Naive B cell (primary cell): ENCODE measurements around the gene MYO1H. TPM values are rescaled to one million over a fixed set of nuclear protein-coding genes. Genes with fewer than 3 reads are reported as not detected.
"Not testable (repeated sequence)": the region's sequence is repeated elsewhere in the genome, so short reads cannot be mapped to it uniquely, and the experiment has no call there.

ENCODE experiments used
- ATAC-seq, 2 donors: fragments of 150-1000 bp; cut with Tn5 transposase; 2 replicates each; pipeline ENCODE4 v1.10.0; 2021; ENCODE audit warnings: low read depth in 2 of 2, mild to moderate bottlenecking in 2 of 2, moderate library complexity in 2 of 2
- DNase-seq: peaks from one replicate; pipeline ENCODE4 v3.0.0; 2022
- H3K27ac Mint-ChIP-seq, 6 donors: one replicate each; pipeline ENCODE4 v1.8.0; 2020 to 2022; ENCODE audit warnings: mild to moderate bottlenecking in 6 of 6, mixed read lengths in 6 of 6, moderate library complexity in 5 of 6, inconsistent platforms in 2 of 6
- H3K27me3 Mint-ChIP-seq, 3 donors: one replicate each; pipeline ENCODE4 v1.8.0; 2021 to 2022; ENCODE audit warnings: mixed read lengths in 3 of 3, mild to moderate bottlenecking in 1 of 3
- H3K36me3 Mint-ChIP-seq, 2 donors: one replicate each; pipeline ENCODE4 v1.8.0; 2020 to 2022; ENCODE audit warnings: mixed read lengths in 2 of 2, inconsistent platforms in 1 of 2, mild to moderate bottlenecking in 1 of 2
- H3K4me1 Mint-ChIP-seq, 3 donors: one replicate each; pipeline ENCODE4 v1.8.0; 2020 to 2022; ENCODE audit warnings: mixed read lengths in 3 of 3, inconsistent platforms in 1 of 3, mild to moderate bottlenecking in 1 of 3, moderate library complexity in 1 of 3
- H3K4me3 Mint-ChIP-seq, 8 donors: one replicate each; pipeline ENCODE4 v1.8.0; 2020 to 2022; ENCODE audit warnings: mild to moderate bottlenecking in 8 of 8, mixed read lengths in 8 of 8, moderate library complexity in 8 of 8, inconsistent platforms in 2 of 8
- H3K9me3 Mint-ChIP-seq, 7 donors: one replicate each; pipeline ENCODE4 v1.8.0; 2020 to 2022; ENCODE audit warnings: mixed read lengths in 7 of 7, mild to moderate bottlenecking in 5 of 7, inconsistent platforms in 2 of 7, moderate library complexity in 1 of 7
- polyA plus RNA-seq, 6 donors: library from polyadenylated mRNA; unstranded; fragments of 300-500 nt; fragmentation: Illumina TruSeq; gene quantifications; one replicate each; pipeline ENCODE4 v1.2.3, GENCODE V29; 2021; ENCODE audit warnings: low read depth in 6 of 6

MYO1H gene
- polyA plus RNA-seq, 6 donors from 2014 or later, result not detected

- H3K4me3 Mint-ChIP-seq, DNase-seq, H3K9me3 Mint-ChIP-seq, H3K36me3 Mint-ChIP-seq, ATAC-seq, H3K4me1 Mint-ChIP-seq, H3K27ac Mint-ChIP-seq: not testable (repeated sequence)
- H3K27me3 Mint-ChIP-seq, result peaks cover 20 to 35% (median 24%) of the 10 kb centered on the region in 3 donors
Measured at GRCh38 chr12:109321294-109321693, 26.4 kb upstream of the MYO1H start.

DNA sequence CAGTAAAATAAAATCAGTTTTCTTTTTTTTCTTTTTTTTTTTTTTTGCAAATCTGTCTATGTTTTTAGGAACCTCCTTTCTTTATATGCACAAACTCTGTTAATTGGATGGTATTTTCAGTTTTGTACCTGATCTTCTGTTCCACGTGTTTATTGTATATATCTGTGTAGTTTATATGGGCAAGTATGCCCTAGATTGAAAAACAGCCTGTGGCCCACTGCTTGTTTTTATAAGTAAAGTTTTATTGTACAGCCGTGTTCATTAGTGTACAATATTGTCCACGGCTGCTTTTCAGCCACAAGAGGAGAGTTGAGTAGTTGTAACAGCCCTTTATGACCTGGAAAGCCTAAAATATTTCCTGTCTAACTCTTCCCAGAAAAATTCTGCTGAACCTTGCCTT lies 18.7 kb upstream of the MYO1H start:
- Mint-ChIP-seq H3K27ac (no peak overlapping the region), H3K36me3 (no peaks in the 10 kb centered on the region), H3K9me3 (no peaks in the 10 kb centered on the region), H3K4me3 (no peak overlapping the region), H3K4me1 (no peaks in the 10 kb centered on the region), H3K27me3 (peaks cover 9 to 10% (median 10%) of the 10 kb centered on the region in 3 donors)
- ATAC-seq (no peak), DNase-seq (no peak)

DNA sequence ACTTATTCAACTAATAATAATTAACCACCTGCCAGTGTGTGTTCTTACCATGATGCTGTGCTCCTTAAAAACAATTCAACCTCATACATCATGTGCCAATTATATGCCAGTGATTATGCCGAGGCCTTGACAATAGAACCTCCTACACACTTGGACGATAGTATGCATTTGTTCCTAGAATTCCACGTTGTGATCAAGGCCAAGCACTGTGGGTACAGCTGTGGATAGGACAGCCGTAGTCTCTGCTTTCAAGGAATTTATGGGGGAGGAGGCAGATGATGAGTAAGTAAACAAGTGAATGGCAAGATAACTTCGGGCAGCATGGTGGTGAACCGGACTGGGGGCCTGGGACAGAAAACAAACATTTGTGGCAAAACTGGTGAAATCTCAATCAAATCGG lies 18.0 kb upstream of the MYO1H start:
- Mint-ChIP-seq H3K27me3 (peaks cover 11 to 13% (median 12%) of the 10 kb centered on the region in 3 donors), H3K36me3 (no peaks in the 10 kb centered on the region), H3K9me3 (peaks cover 0 to 1% (median 0%) of the 10 kb centered on the region in 7 donors), H3K27ac (no peak overlapping the region), H3K4me1 (no peaks in the 10 kb centered on the region), H3K4me3 (no peak overlapping the region)
- no peak for ATAC-seq
- DNase-seq, result no peak

- peaks cover 0 to 4% (median under 1%) of the 10 kb centered on the region in 7 donors for H3K9me3 Mint-ChIP-seq
- no peaks in the 10 kb centered on the region for H3K36me3 Mint-ChIP-seq
Measured at GRCh38 chr12:109330282-109331230, 17.1 kb upstream of the MYO1H start.

DNA sequence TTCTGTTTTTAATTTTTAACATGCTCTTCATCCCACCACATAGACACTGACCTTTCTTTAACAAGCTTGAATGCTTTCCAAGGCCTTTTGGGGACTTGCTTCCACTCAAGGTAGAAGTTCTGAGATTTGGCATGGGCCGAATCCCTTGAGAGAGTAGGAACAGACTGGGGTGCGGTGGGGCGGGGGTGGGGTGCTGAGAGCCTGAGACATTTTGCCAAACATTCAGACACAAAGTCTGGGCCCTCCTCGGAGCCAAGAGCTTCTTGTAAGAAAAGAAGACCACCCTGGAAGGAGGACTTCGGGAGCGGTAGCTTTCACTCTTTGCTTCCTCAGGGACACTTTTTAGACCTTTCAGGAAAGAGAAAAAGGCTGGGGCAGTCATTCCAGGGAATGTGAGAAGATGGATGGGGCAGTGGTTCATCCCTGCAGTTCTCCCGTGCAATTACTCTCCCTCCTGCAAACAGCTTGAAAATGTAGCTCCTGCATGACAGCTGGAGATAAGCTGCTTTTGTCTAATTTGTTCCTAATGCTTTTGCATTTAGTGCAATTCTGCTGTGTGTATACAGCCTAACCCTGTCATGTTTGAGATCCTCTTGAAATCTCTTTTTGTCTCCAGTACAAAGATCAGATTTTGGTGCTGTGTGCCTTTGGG lies 16.3 kb upstream of the MYO1H start:
- no peak for DNase-seq
- Mint-ChIP-seq H3K27me3 (peaks cover 15 to 28% (median 17%) of the 10 kb centered on the region in 3 donors), H3K36me3 (no peaks in the 10 kb centered on the region), H3K27ac (no peak overlapping the region), H3K9me3 (peaks cover 0 to 9% (median 5%) of the 10 kb centered on the region in 7 donors), H3K4me3 (no peak overlapping the region), H3K4me1 (no peaks in the 10 kb centered on the region)
- no peak for ATAC-seq

More at GRCh38 chr12:109330282-109331230, 17.1 kb upstream of the MYO1H start:
- no peak overlapping the region for H3K27ac Mint-ChIP-seq
- peaks cover 15 to 19% (median 17%) of the 10 kb centered on the region in 3 donors for H3K27me3 Mint-ChIP-seq
- no peak for ATAC-seq
- H3K4me1 Mint-ChIP-seq, result no peaks in the 10 kb centered on the region
- H3K4me3 Mint-ChIP-seq, result no peak overlapping the region
- DNase-seq, result no peak

DNA sequence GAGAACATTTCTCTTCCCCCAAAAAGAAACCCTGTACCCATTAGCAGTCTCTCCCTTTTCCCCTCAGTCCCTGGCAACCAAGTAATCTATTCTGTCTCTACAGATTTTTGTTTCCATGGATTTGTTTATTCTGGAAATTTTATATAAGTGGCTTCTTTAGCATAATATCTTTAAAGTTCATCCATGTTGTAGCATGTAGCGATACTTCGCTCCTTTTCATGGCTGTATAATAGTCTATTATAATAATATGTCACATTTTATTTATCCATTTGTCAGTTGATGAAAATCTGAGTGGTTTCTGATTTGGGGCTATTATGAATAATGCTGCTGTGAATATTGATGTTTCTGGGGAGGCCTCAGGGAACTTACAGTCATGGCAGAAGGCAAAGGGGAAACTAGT lies 12.8 kb upstream of the MYO1H start:
- no peaks in the 10 kb centered on the region for H3K4me1 Mint-ChIP-seq
- peaks cover 0 to 15% (median 5%) of the 10 kb centered on the region in 7 donors for H3K9me3 Mint-ChIP-seq
- H3K36me3 Mint-ChIP-seq, result no peaks in the 10 kb centered on the region
- no peak for DNase-seq
- no peak overlapping the region for H3K27ac Mint-ChIP-seq
- H3K4me3 Mint-ChIP-seq, result no peak overlapping the region
- H3K27me3 Mint-ChIP-seq, result peaks cover 13 to 43% (median 22%) of the 10 kb centered on the region in 3 donors
- no peak for ATAC-seq

GRCh38 chr12:109336593-109336992 lies 11.1 kb upstream of the MYO1H start:
- Mint-ChIP-seq H3K4me3 (no peak overlapping the region), H3K4me1 (no peaks in the 10 kb centered on the region)

GRCh38 chr12:109343677-109344076 lies 4.0 kb upstream of the MYO1H start:
- no peak overlapping the region for H3K27ac Mint-ChIP-seq
- H3K4me1 Mint-ChIP-seq, result no peaks in the 10 kb centered on the region
- peaks cover 0 to 12% (median 0%) of the 10 kb centered on the region in 7 donors for H3K9me3 Mint-ChIP-seq
- H3K4me3 Mint-ChIP-seq, result no peak overlapping the region
- ATAC-seq, result no peak
- no peaks in the 10 kb centered on the region for H3K36me3 Mint-ChIP-seq
- DNase-seq, result no peak
- peaks cover 12 to 22% (median 14%) of the 10 kb centered on the region in 3 donors for H3K27me3 Mint-ChIP-seq

More at GRCh38 chr12:109336593-109336992, 11.1 kb upstream of the MYO1H start:
- H3K9me3 Mint-ChIP-seq, result peaks cover 0 to 15% (median 5%) of the 10 kb centered on the region in 7 donors
- no peaks in the 10 kb centered on the region for H3K36me3 Mint-ChIP-seq
- H3K27me3 Mint-ChIP-seq, result peaks cover 10 to 39% (median 20%) of the 10 kb centered on the region in 3 donors
- DNase-seq (no peak), ATAC-seq (no peak)
- H3K27ac Mint-ChIP-seq, result no peak overlapping the region

DNA sequence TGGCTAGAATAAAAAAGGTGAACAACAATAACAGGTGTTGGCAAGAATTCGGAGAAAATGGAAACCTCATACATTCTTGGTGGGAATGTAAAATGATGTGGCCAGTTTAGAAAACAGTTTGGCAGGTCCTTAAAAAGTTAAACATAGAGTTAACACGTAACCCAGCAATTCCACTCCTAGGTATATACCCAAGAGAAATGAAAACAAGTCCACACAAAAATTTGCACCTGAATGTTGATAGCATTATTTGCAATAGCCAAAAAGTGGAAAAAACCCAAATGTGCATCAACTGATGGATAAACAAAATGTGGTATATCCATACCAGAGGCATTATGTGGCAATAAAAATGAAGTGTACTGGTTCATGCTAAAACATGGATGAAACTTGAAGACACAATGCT lies 2.3 kb upstream of the MYO1H start:
- Mint-ChIP-seq H3K27me3 (peaks cover 0 to 26% (median 8%) of the 10 kb centered on the region in 3 donors), H3K4me1 (no peaks in the 10 kb centered on the region), H3K4me3 (no peak overlapping the region), H3K36me3 (no peaks in the 10 kb centered on the region), H3K9me3 (peaks cover 0 to 12% (median 0%) of the 10 kb centered on the region in 7 donors), H3K27ac (no peak overlapping the region)
- no peak for ATAC-seq
- DNase-seq, result no peak

DNA sequence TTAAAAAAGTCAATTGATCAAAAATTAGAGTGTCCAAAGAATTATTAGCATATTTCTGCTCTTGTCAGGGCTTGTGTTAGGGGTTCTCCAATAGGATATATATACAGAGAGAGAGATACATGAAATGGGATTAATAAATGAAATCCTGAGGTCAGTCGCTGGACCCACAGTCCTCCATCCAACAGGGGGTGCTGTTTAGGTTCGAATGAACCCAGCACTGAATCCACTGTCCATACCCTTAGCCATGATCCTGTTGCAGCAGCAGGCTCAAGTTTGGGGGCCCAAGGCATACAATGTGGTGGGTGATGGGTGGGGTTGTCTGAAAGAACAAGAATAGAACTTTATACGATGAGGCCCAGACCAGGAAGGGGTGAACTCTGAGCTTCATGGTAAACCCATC lies 780 bp upstream of the MYO1H start:
- Mint-ChIP-seq H3K36me3 (no peaks in the 10 kb centered on the region), H3K27ac (no peak overlapping the region), H3K27me3 (peaks cover under 1 to 27% (median 10%) of the 10 kb centered on the region in 3 donors), H3K4me1 (no peaks in the 10 kb centered on the region), H3K4me3 (no peak overlapping the region), H3K9me3 (peaks cover 0 to 12% (median 0%) of the 10 kb centered on the region in 7 donors)
- ATAC-seq (no peak), DNase-seq (no peak)

DNA sequence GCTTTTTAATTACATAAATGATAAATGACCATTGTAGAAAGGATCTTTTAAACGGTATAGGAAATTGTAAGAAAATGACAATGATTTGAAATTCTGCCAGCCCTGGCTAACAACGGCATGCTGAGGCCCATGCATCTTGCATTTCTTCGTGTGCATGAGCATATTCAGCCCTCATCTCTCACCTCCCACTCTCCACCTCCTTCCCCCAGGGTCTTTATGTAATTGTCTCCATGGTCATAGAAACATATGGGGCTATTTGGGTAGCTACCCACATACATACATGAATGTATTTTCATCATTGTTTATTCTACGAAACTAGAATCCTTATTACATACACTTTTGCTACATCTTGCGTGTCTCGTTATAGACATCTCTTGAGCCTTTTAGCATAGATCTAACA lies 4.5 kb downstream of the MYO1H start:
- no peak for ATAC-seq
- Mint-ChIP-seq H3K4me3 (no peak overlapping the region), H3K27me3 (peaks cover 9 to 33% (median 14%) of the 10 kb centered on the region in 3 donors), H3K4me1 (no peaks in the 10 kb centered on the region), H3K9me3 (no peaks in the 10 kb centered on the region), H3K27ac (no peak overlapping the region), H3K36me3 (no peaks in the 10 kb centered on the region)
- DNase-seq, result no peak

- H3K9me3 Mint-ChIP-seq, result no peaks in the 10 kb centered on the region
- no peaks in the 10 kb centered on the region for H3K36me3 Mint-ChIP-seq
- no peak for ATAC-seq
- no peak for DNase-seq
- no peak overlapping the region for H3K27ac Mint-ChIP-seq
- no peaks in the 10 kb centered on the region for H3K4me1 Mint-ChIP-seq
- H3K27me3 Mint-ChIP-seq, result peaks cover 9 to 49% (median 19%) of the 10 kb centered on the region in 3 donors
- H3K4me3 Mint-ChIP-seq, result no peak overlapping the region
Measured at GRCh38 chr12:109356577-109356976, 8.9 kb downstream of the MYO1H start.

GRCh38 chr12:109357032-109357431 lies 9.3 kb downstream of the MYO1H start:
- H3K27me3 Mint-ChIP-seq, result peaks cover 8 to 49% (median 23%) of the 10 kb centered on the region in 3 donors
- no peak overlapping the region for H3K27ac Mint-ChIP-seq
- DNase-seq (no peak), ATAC-seq (no peak)
- no peaks in the 10 kb centered on the region for H3K9me3 Mint-ChIP-seq
- H3K4me3 Mint-ChIP-seq, result no peak overlapping the region
- no peaks in the 10 kb centered on the region for H3K36me3 Mint-ChIP-seq
- H3K4me1 Mint-ChIP-seq, result no peaks in the 10 kb centered on the region
